Astrocyte of the hippocampus (primary cell): Measurements from ENCODE around the gene CEACAM16.
"Not testable (repeated sequence)": the region's sequence is repeated elsewhere in the genome, so short reads cannot be mapped to it uniquely, and the experiment has no call there.

Experiments
- DNase-seq: peaks from one replicate; pipeline ENCODE4 v3.0.0; 2011; ENCODE audit warnings: low read depth, low spot score

Gene CEACAM16

DNA sequence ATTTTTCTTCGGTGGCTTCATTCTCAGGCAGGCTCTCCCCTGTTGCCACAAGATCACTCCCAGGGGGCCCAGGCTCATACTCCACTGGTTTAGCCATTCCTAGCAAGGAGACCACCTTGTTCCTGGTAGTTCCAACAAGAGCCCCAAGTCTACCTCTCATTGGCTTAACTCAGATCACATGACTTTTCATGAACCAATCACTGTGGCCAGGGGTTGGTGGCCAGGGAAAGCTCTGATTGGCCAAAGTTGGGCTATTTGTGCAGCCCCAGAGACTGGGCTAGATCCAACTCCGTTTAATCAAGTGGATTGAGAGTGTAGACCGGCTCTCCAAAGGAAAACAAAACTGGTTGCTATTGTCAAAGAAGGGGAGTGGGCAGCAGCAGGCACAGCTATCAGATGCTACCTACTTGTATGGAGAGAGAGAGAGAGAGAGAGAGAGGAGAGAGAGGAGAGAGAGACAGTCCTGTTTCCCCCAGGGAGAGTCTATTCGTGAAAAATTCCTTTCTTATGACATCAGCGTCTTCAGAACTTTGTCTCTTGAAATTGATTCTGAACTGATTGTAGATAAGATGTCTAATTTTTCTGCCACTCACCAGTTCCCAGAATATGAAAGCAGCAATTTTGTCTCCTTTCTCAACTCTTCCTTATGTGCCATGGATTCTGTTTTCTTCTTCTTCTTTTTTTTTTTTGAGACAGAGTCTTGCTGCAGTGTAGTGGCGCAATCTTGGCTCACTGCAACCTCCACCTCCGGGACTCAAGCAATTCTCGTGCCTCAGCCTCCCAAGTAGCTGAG, 21.7 kb upstream of the CEACAM16 start:
- DNase-seq: peak; percentile 51

- no peak for DNase-seq
Measured at GRCh38 chr19:44680536-44680935, 18.4 kb upstream of the CEACAM16 start.

DNA sequence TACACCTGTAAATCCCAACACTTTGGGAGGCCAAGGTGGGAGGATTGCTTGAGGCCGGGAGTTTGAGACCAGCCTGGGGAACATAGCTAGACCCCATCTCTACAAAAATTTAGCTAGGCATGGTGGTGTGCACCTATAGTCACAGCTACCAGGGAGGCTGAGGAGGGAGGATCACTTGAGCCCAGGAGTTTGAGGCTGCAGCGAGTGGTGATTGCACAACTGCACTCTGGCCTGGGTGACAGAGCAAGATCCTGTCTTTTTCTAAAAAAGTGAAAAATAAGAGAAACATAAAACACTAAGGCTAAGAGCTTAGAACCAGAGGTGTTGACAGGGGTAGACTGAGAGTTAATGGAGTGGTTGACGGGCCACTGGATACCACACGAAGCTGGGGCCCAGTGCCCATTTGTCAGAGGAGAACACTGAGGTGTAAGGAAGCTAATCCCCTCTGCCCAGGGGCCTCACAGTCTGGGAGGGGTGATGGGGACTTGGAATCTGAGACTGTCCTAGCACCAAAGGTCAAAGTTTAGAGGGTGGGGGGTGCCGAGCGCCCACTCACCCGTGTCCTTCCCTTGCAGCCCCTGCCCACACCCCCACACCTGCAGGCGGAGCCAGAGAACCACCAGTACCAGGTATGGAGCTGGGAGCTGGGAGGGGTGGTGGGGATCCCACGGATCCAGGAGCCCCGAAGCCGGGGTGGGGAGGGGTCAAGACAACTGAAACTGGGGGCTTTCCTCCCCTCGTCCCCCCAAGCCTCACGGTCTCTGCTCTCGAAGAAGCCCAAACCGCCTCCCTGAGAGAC, 16.8 kb upstream of the CEACAM16 start:
- DNase-seq: no peak

DNA sequence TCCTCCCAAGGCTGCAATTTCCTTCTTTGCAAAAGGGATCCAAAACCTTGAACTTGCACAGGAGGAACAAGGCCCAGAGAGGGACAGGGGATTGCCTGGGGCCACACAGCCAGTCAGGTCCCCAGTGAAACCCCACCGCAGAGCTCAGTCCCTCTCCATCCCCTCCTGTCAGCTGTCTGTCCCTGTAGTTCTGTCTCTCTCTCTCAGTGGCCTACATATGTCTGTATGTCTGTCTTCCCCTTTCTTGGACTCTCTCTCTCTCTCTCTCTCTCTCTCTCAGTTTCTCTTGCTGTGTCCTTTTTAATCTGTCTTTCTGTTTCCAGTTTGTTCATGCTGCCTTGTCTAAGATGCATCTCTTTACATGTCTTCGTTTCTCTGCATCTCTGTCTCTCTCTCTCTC, 16.1 kb upstream of the CEACAM16 start:
- no peak for DNase-seq

GRCh38 chr19:44683434-44684210, 15.3 kb upstream of the CEACAM16 start:
- DNase-seq: no peak

GRCh38 chr19:44684396-44684795, 14.6 kb upstream of the CEACAM16 start:
- DNase-seq: not testable (repeated sequence)

GRCh38 chr19:44684892-44685863, 13.8 kb upstream of the CEACAM16 start:
- DNase-seq: peak; percentile 86

DNA sequence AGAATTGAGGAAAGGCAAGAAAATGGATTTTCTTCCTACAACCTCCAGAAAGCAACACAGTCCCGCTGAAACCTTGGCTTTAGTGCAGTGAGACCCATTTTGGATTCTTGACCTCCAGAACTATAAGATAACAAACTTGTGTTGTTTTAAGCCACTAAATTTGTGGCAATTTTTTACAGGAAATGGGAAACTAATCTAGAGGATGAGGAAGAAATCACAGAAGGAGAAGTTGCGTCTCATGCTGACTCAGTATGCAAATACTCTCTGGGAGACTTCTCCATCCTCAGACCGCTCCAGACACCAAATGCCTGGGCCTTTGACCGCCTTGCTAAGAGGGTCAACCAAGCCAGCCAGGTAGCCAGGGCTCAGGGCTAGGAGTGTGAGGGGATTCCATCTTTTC, 13.1 kb upstream of the CEACAM16 start:
- DNase-seq: peak; percentile 40

- no peak for DNase-seq
Measured at GRCh38 chr19:44686896-44687295, 12.1 kb upstream of the CEACAM16 start.

DNA sequence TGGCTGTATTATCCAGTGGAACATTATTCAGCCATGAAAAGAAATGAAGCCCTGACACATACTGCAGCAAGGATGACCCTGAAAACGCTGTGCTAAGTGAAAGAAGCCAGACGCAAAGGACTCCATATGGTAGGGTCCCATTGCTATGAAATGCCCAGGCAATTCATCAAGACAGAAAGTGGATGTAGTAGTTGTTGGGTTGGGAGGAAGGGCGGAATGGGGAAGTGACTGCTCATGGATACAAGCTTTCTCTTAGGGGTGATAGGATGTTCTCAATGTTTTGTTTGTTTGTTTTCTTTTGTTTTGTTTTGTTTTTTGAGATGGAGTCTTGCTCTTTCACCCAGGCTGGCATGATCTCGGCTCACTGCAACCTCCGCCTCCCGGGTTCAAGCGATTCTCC, 11.1 kb upstream of the CEACAM16 start:
- no peak for DNase-seq

DNA sequence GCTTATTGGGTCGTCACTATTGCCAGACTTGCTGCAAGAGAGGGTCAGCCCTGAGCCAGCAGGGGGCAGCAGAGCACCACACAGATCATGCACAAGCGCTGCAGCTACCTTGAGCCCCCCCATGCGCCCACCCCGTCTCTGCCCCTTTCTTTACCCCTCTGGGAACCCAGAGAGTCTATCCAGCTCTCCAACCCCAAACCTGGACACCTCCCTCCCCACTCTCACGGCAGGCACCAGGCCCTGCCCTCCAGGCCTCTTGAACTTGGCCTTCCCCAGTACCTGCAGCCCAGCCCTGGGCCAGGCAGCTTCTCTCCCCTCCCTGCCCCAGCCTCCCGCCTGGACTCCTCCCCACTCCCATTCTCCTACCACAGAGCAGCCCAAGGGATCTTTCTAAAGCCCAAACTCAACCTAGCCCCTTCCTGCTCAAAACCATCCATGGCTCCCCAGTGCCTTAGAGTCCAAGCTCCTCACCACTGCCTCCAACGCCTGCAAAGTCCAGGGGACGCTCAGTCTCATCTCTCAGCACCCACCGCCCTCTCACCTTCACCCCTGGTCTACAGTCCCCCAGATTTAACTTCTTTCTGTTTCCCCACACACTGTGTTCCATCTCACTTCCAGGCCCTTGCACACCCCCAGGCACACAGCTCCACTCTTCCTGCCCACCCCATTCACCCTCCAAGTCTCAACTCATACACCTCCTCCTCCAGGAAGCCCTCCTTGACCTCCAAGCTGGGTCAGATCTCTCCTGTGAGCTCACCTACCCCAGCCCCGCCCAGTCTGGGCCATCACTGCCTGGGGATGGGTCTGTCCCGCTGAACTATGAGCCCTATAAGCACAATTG, 9.4 kb upstream of the CEACAM16 start:
- peak; percentile 84 for DNase-seq

DNA sequence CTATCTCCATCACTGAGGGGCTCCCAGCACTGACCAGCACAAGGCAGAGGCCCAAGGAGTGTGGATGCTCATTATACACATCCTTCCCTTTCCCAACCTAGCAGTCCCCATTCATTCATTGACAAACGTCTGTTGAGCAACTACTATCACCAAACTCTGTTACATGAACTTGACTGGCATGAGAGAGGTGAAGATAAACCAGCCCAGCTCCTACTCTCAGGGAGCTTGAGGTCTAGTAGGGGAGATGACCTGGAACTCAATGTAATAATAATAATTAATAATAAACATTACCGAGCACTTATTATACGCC, 8.9 kb upstream of the CEACAM16 start:
- no peak for DNase-seq

DNA sequence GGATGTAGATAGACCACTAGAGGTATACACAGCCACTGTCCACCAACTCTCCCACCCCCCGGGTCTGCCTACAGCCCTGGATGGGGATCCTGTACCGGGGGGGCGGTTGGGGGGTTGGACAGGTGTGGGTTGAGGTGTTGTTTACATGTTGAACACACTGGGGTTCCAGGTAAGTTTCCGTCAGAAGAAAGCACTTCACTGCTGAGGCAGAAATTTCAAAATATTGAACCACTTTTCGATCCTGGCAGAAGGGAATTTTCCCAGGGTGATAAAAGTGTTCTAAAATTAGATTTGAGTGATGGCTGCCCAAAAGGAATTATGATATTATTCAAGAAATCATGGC, 6.6 kb upstream of the CEACAM16 start:
- DNase-seq: no peak

GRCh38 chr19:44694184-44694579, 4.8 kb upstream of the CEACAM16 start:
- DNase-seq: no peak

- DNase-seq: no peak
Measured at GRCh38 chr19:44696939-44697669, 1.8 kb upstream of the CEACAM16 start.

DNA sequence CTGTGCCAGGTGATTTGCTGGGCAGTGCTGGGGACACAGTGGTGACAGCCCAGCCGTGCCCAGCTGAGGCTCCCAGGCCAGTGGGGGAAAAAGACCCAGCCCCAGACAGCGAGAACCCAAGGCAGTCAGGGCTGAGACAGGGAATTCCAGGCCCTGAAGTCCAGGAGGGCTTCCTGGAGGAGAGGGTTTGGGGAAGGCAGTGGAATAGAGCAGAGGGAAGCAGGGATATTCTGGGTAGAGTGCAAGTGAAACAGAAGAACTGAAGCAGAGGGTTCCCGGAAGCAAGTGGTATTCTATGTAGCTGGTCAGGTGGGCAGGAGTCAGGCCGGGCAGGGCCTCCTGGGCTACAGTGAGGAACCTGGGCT, 1.3 kb upstream of the CEACAM16 start:
- no peak for DNase-seq

- DNase-seq: no peak
Measured at GRCh38 chr19:44700547-44700946, 1.6 kb downstream of the CEACAM16 start.

- DNase-seq: no peak
Measured at GRCh38 chr19:44701228-44701627, 2.3 kb downstream of the CEACAM16 start.

- no peak for DNase-seq
Measured at GRCh38 chr19:44702551-44703176, 3.7 kb downstream of the CEACAM16 start.
